ENCODE results near the gene XPO6. TPM values are rescaled to one million over a fixed set of nuclear protein-coding genes. Genes with fewer than 3 reads are reported as not detected.

Gene XPO6
- total and polyA plus RNA-seq, 4 donors: 27.5 to 50.0 (median 36.0) TPM

DNA sequence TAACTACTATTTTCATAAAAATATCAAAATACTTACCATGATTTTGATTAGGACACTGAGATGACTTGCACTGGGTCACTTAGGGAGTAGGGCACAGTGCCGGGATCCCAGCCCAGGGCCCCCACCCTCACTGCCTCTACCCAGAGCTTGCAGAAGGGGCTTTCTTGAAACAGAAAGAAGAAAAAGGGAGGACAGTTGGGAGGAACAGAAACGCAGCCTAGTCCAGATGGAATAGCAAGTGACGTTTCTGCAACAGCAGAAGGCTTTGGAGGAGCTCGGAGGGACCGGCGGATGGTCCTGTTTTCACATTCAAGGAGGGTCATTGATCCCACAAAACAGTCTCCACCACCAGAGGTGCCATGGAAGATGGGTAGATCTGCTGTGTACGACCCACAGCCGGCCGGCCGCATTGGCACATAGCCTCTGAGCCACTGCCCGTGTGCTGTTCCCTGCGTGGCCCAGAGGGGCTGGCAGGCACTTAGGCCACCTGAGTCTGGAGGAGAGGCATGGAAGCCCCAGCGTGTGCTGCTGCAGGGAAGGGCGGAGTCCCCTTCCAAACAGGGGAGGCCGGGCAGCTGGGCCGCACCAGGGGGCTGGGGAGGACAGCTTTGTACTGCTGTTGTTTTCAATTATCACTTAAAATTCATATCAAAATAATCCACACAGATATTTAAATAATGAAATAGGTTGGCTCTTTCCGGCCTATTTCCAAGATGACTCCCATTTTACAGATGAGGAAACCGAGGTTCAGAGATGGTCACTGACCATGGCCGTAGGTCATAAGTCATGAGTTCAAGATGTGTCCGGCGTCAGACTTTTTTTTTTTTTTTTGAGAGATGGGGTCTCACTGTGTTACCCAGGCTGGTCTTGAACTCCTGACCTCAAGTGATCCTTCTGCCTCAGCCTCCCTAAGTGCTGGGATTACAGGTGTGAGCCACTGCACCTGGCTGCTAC is 125.3 kb downstream of the XPO6 start (continued):
- TF ChIP-seq ZBTB33 (IDR thresholded peaks at IDR 0.05): no peak

DNA sequence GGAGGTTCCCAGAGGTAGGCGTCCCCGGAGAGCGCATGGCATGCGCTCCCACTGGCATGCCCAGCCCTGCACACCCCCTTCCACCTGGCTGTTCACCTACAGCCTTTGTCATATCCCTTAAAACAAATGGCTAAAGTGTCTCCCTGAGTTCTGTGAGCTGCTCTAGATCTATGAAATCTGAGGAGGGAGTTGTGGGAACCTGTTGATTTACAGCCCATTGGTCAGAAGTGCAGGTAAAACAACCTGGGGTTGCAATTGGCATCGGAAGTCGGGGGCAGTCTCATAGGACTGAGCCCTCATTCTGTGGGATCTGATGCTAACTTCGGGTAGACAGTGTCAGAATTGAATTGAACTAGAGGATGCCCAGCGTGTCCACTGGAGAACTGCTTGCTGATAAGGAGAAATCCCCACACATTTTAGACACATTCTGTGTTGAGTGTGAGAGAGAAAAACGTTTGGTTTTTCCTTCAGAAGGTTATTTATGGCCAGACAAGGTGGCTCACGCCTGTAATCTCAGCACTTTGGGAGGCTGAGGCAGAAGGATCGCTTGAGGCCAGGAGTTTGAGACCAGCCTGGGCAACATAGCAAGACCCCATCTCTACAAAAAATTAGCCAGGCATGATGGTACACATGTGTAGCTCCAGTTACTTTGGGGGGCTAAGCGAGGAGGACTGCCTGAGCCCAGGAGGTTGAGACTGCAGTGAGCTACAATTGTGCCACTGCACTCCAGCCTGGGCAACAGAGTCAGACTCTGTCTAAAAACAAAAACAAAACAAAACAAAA is 126.2 kb downstream of the XPO6 start:
- no peak overlapping the region for H3K9ac ChIP-seq (ENCODE audit: low read depth in 1 of 2, low read length in 2 of 2)
- peaks cover 0 to 14% (median 13%) of the 10 kb centered on the region in 4 donors for H3K4me1 ChIP-seq (ENCODE audit: control insufficient read depth in 4 of 4, insufficient read depth in 4 of 4, low read length in 3 of 4)
- DNase-seq (ENCODE audit: low spot score): no peak
- no peaks in the 10 kb centered on the region for H3K9me3 ChIP-seq (ENCODE audit: control insufficient read depth in 4 of 4, low read length in 3 of 4)
- TF ChIP-seq FOXA1 (IDR thresholded peaks at IDR 0.05): no peak
- TF ChIP-seq TAF1 (conservative IDR thresholded peaks at IDR 0.05): no peak
- TF ChIP-seq CTCF (IDR thresholded peaks at IDR 0.05; ENCODE audit: low read depth, low read length, missing input control): no peak
- TF ChIP-seq HNF4A (conservative IDR thresholded peaks at IDR 0.05): no peak
- 83% methylated on average over 12 of the region's 12 CpGs for WGBS
- H3K36me3 ChIP-seq (ENCODE audit: control insufficient read depth in 4 of 4, insufficient read depth in 3 of 4, low read depth in 1 of 4, low read length in 3 of 4): no peaks in the 10 kb centered on the region
- H3K4me3 ChIP-seq (ENCODE audit: low read depth in 1 of 3, low read length in 3 of 3): no peak overlapping the region
- no peak overlapping the region for H3K27ac ChIP-seq (ENCODE audit: low read depth in 1 of 2, low read length in 2 of 2)
- no peaks in the 10 kb centered on the region for H3K27me3 ChIP-seq (ENCODE audit: control insufficient read depth in 4 of 4, insufficient read depth in 4 of 4, low read length in 3 of 4)

DNA sequence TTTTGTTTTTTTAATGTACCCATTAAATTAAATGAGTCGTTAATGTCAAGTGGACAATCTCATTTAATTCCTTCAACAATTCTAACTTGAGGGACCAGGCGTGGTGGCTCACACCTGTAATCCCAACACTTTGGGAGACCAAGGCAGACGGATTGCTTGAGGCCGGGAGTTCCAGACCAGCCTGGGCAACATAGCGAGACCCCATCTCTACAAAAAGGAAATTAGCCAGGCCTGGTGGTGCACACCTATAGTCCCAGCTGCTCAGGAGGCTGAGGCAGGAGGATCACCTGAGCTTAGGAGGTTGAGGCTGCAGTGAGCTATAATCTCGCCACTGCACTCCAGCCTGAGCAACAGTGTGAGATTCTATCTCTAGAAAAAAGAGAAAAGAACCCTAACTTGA is 127.6 kb downstream of the XPO6 start:
- WGBS: 97% methylated on average over 6 of the region's 6 CpGs
- no peaks in the 10 kb centered on the region for H3K36me3 ChIP-seq (ENCODE audit: control insufficient read depth in 4 of 4, insufficient read depth in 3 of 4, low read depth in 1 of 4, low read length in 3 of 4)
- DNase-seq (ENCODE audit: low spot score): no peak
- no peak for TF ChIP-seq MAX (IDR thresholded peaks at IDR 0.05)
- TF ChIP-seq TAF1 (conservative IDR thresholded peaks at IDR 0.05): no peak
- no peak for TF ChIP-seq EGR1 (IDR thresholded peaks at IDR 0.05; ENCODE audit: low read depth in 2 of 2)
- TF ChIP-seq, protein P1, sequence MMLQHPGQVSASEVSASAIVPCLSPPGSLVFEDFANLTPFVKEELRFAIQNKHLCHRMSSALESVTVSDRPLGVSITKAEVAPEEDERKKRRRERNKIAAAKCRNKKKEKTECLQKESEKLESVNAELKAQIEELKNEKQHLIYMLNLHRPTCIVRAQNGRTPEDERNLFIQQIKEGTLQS (IDR thresholded peaks at IDR 0.05): no peak
- TF ChIP-seq SP1 (IDR thresholded peaks at IDR 0.05): no peak
- TF ChIP-seq HNF4A (conservative IDR thresholded peaks at IDR 0.05): no peak
- no peak for TF ChIP-seq GABPA (IDR thresholded peaks at IDR 0.05 in 1 of 2, conservative IDR thresholded peaks at IDR 0.05 in 1 of 2)
- TF ChIP-seq HNF4G (IDR thresholded peaks at IDR 0.05): no peak
- no peak for TF ChIP-seq JUND (IDR thresholded peaks at IDR 0.05)
- TF ChIP-seq, protein P2, sequence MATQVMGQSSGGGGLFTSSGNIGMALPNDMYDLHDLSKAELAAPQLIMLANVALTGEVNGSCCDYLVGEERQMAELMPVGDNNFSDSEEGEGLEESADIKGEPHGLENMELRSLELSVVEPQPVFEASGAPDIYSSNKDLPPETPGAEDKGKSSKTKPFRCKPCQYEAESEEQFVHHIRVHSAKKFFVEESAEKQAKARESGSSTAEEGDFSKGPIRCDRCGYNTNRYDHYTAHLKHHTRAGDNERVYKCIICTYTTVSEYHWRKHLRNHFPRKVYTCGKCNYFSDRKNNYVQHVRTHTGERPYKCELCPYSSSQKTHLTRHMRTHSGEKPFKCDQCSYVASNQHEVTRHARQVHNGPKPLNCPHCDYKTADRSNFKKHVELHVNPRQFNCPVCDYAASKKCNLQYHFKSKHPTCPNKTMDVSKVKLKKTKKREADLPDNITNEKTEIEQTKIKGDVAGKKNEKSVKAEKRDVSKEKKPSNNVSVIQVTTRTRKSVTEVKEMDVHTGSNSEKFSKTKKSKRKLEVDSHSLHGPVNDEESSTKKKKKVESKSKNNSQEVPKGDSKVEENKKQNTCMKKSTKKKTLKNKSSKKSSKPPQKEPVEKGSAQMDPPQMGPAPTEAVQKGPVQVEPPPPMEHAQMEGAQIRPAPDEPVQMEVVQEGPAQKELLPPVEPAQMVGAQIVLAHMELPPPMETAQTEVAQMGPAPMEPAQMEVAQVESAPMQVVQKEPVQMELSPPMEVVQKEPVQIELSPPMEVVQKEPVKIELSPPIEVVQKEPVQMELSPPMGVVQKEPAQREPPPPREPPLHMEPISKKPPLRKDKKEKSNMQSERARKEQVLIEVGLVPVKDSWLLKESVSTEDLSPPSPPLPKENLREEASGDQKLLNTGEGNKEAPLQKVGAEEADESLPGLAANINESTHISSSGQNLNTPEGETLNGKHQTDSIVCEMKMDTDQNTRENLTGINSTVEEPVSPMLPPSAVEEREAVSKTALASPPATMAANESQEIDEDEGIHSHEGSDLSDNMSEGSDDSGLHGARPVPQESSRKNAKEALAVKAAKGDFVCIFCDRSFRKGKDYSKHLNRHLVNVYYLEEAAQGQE (IDR thresholded peaks at IDR 0.05): no peak
- no peak for TF ChIP-seq YY1 (IDR thresholded peaks at IDR 0.05)
- TF ChIP-seq FOXA2 (IDR thresholded peaks at IDR 0.05): no peak
- no peak overlapping the region for H3K27ac ChIP-seq (ENCODE audit: low read depth in 1 of 2, low read length in 2 of 2)
- H3K9me3 ChIP-seq (ENCODE audit: control insufficient read depth in 4 of 4, low read length in 3 of 4): no peaks in the 10 kb centered on the region
- H3K4me3 ChIP-seq (ENCODE audit: low read depth in 1 of 3, low read length in 3 of 3): no peak overlapping the region
- H3K27me3 ChIP-seq (ENCODE audit: control insufficient read depth in 4 of 4, insufficient read depth in 4 of 4, low read length in 3 of 4): no peaks in the 10 kb centered on the region
- H3K4me1 ChIP-seq (ENCODE audit: control insufficient read depth in 4 of 4, insufficient read depth in 4 of 4, low read length in 3 of 4): peaks cover 0 to 14% (median 13%) of the 10 kb centered on the region in 4 donors
- H3K9ac ChIP-seq (ENCODE audit: low read depth in 1 of 2, low read length in 2 of 2): no peak overlapping the region
